Cardiac muscle cell (in vitro differentiated cells and primary cell): ENCODE measurements around the gene CDC14C. TPM values are rescaled to one million over a fixed set of nuclear protein-coding genes. Genes with fewer than 3 reads are reported as not detected.
"Not testable (repeated sequence)": the region's sequence is repeated elsewhere in the genome, so short reads cannot be mapped to it uniquely, and the experiment has no call there.

ENCODE experiments used
- DNase-seq, 2 donors: peaks; one replicate each; pipeline versions ENCODE4 v3.0.0 to v3.0.0-alpha.2; 2010 to 2017; ENCODE audit warnings: low read depth in 1 of 2, low spot score in 1 of 2
- H3K27ac ChIP-seq: fragments of 200-600 bp; sonication (generic); 2 replicates; pipeline ENCODE4 v1.5.1; 2016
- H3K27me3 ChIP-seq: fragments of 200-600 bp; sonication (generic); 2 replicates; pipeline ENCODE4 v1.6.0; 2016; ENCODE audit warnings: control low read depth
- H3K36me3 ChIP-seq: fragments of 200-600 bp; sonication (generic); 2 replicates; pipeline ENCODE4 v1.5.1; 2016; ENCODE audit warnings: control low read depth
- H3K4me1 ChIP-seq: fragments of 200-600 bp; sonication (generic); 2 replicates; pipeline ENCODE4 v1.8.1; 2017; ENCODE audit warnings: low read depth, mild to moderate bottlenecking, mixed run types
- H3K4me3 ChIP-seq: fragments of 200-600 bp; sonication (generic); 2 replicates; pipeline ENCODE4 v1.5.1; 2016; ENCODE audit warnings: mild to moderate bottlenecking
- H3K9me3 ChIP-seq: fragments of 200-600 bp; sonication (generic); 2 replicates; pipeline ENCODE4 v1.5.1; 2017; ENCODE audit warnings: low read depth, mild to moderate bottlenecking, control low read depth
- polyA plus RNA-seq: library from polyadenylated mRNA; unstranded; fragments of >200 nt; fragmentation: Nextera tagmentation; extraction: Ambion mirVana; gene quantifications from 2 replicates; pipeline ENCODE4 v1.2.1, GENCODE V29; 2016
- total RNA-seq: library from RNA; depleted of rRNA; stranded (reverse); fragments of >200 nt; gene quantifications from 2 replicates; pipeline ENCODE4 v1.2.3, GENCODE V29; 2016
- TF ChIP-seq, protein P1 (sequence below): IDR thresholded peaks from 2 replicates; pipeline ENCODE4 v1.5.1; 2012; ENCODE audit warnings: low read depth, mild to moderate bottlenecking, low read length

The CDC14C gene
- total and polyA plus RNA-seq, 2 experiments from 2014 or later, result 0.06 TPM; not detected in 1

DNA sequence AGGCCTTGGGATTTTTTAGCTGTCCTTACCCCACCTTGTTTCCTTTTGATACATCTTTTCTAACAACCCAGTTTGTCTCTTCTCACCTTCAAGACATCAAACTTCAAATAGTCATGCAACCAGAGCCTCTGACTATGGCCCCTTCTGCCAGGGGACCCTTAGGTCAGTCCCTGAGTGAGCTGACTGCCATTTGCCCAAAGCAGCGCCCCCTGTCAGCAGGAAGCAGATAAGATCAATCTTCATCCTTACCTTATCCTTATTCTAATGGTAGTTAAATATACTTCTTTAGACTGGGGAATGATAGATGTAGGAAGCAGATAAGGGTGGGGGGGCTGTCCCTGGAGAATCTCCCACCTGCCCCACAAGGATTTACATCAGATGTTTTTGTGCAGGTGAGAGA lies 29.8 kb upstream of the CDC14C start:
- H3K36me3 ChIP-seq, result no peaks in the 10 kb centered on the region
- no peaks in the 10 kb centered on the region for H3K9me3 ChIP-seq
- H3K27me3 ChIP-seq, result no peaks in the 10 kb centered on the region
- no peak overlapping the region for H3K4me3 ChIP-seq
- no peak for DNase-seq
- no peak overlapping the region for H3K27ac ChIP-seq
- no peaks in the 10 kb centered on the region for H3K4me1 ChIP-seq
- TF ChIP-seq, protein P1, sequence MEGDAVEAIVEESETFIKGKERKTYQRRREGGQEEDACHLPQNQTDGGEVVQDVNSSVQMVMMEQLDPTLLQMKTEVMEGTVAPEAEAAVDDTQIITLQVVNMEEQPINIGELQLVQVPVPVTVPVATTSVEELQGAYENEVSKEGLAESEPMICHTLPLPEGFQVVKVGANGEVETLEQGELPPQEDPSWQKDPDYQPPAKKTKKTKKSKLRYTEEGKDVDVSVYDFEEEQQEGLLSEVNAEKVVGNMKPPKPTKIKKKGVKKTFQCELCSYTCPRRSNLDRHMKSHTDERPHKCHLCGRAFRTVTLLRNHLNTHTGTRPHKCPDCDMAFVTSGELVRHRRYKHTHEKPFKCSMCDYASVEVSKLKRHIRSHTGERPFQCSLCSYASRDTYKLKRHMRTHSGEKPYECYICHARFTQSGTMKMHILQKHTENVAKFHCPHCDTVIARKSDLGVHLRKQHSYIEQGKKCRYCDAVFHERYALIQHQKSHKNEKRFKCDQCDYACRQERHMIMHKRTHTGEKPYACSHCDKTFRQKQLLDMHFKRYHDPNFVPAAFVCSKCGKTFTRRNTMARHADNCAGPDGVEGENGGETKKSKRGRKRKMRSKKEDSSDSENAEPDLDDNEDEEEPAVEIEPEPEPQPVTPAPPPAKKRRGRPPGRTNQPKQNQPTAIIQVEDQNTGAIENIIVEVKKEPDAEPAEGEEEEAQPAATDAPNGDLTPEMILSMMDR, result no peak

GRCh38 chr7:48899932-48900331 lies 24.4 kb upstream of the CDC14C start:
- Histone ChIP-seq H3K4me1 (no peaks in the 10 kb centered on the region), H3K36me3 (no peaks in the 10 kb centered on the region), H3K27me3 (no peaks in the 10 kb centered on the region), H3K27ac (no peak overlapping the region), H3K4me3 (no peak overlapping the region), H3K9me3 (no peaks in the 10 kb centered on the region)
- TF ChIP-seq, protein P1, result no peak
- peak in 1 of 2 donors; percentile 21 for DNase-seq

DNA sequence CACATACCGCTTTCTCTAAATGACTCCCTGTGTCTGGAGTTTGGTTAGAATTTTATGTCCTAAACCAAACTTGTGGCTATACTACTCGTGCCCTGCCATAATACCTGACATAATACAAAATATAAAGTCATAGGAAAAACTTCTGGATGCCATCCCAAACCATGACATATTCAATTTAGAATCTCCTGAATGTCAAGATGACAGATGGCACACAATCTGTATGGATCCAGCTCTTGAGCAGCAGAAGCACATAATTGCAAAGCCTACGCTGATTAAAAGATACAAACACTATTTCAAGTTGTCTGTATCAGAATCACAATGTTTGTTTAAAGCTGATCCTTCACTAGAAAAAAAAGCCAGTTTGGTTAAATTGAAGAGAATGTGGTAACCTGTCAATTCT lies 22.4 kb upstream of the CDC14C start:
- Histone ChIP-seq H3K36me3 (no peaks in the 10 kb centered on the region), H3K27ac (no peak overlapping the region), H3K27me3 (no peaks in the 10 kb centered on the region), H3K4me3 (no peak overlapping the region), H3K4me1 (no peaks in the 10 kb centered on the region), H3K9me3 (no peaks in the 10 kb centered on the region)
- TF ChIP-seq, protein P1, result no peak
- no peak for DNase-seq

DNA sequence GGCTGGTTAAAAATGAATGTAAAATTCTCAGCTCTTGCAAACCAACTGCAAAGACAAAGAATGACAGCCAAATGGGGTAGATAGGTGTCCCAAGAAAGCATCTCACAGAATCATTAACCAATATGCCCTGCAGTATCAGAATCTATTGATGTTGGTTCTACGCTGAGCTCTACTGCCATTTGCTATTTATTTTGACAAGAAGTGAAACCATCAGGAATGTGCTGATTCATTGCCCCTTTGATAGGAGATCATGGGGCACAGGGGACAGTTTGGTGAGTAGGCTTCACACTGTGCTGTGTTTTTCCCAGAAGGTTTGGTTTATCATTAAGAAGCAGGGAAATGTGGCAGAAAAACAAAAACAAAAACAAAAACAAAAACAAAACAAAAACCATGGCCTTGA lies 19.4 kb upstream of the CDC14C start:
- Histone ChIP-seq H3K36me3 (no peaks in the 10 kb centered on the region), H3K4me3 (no peak overlapping the region), H3K4me1 (no peaks in the 10 kb centered on the region), H3K9me3 (no peaks in the 10 kb centered on the region), H3K27me3 (no peaks in the 10 kb centered on the region), H3K27ac (no peak overlapping the region)
- TF ChIP-seq, protein P1, result no peak
- DNase-seq, result no peak

GRCh38 chr7:48905686-48906085 lies 18.7 kb upstream of the CDC14C start:
- H3K36me3 ChIP-seq, H3K27me3 ChIP-seq, H3K9me3 ChIP-seq, DNase-seq, H3K4me3 ChIP-seq, H3K27ac ChIP-seq, H3K4me1 ChIP-seq: not testable (repeated sequence)

DNA sequence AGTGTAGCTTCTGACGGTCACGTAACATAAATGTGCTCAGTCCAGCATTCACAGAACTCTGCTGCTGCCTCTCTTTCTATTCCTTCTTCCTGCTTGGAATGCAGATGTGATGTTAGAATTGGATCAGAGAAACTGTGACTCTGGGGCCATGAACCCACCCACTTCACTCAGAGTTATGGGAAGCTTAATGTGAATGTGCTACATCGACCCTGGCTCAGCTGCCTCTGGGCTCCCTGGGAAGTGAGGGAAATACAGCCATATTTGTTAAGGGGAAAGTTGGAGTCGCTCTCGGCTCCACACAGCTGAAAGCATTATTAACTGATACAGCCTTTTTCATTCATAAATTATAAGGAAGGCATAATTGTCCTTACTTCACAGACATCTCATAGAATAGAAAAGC lies 14.5 kb upstream of the CDC14C start:
- not testable (repeated sequence) for H3K9me3 ChIP-seq, H3K4me3 ChIP-seq, H3K36me3 ChIP-seq, H3K27me3 ChIP-seq, DNase-seq, H3K4me1 ChIP-seq
- peak overlapping the region; percentile 17 for H3K27ac ChIP-seq

GRCh38 chr7:48931481-48931880 lies 7.1 kb downstream of the CDC14C start:
- TF ChIP-seq, protein P1, result no peak
- no peak overlapping the region for H3K4me3 ChIP-seq
- peaks cover 8% of the 10 kb centered on the region for H3K4me1 ChIP-seq
- DNase-seq, result no peak
- no peaks in the 10 kb centered on the region for H3K27me3 ChIP-seq
- no peaks in the 10 kb centered on the region for H3K9me3 ChIP-seq
- H3K27ac ChIP-seq, result no peak overlapping the region
- H3K36me3 ChIP-seq, result no peaks in the 10 kb centered on the region
